ENCODE results near the gene UXS1.

DNA sequence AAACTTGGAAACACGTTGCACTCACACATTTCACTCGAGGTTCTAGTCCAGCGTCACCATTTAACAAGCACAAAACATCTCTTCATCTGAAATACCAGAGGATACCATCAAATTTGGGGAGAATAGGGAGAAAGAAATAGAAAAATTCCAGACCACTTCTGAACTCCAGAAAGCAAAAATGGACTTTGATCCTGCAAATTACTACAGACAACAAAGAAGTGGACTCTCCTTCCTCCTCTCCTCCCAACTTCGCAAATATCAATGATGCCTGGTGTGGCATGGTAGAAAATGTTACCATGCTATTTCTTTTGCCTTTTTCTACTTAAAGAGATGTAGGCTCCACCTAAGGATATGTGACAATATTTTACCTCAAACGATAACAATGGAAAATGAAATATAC lies 13.5 kb downstream of the UXS1 start:
- TF ChIP-seq, protein P1, sequence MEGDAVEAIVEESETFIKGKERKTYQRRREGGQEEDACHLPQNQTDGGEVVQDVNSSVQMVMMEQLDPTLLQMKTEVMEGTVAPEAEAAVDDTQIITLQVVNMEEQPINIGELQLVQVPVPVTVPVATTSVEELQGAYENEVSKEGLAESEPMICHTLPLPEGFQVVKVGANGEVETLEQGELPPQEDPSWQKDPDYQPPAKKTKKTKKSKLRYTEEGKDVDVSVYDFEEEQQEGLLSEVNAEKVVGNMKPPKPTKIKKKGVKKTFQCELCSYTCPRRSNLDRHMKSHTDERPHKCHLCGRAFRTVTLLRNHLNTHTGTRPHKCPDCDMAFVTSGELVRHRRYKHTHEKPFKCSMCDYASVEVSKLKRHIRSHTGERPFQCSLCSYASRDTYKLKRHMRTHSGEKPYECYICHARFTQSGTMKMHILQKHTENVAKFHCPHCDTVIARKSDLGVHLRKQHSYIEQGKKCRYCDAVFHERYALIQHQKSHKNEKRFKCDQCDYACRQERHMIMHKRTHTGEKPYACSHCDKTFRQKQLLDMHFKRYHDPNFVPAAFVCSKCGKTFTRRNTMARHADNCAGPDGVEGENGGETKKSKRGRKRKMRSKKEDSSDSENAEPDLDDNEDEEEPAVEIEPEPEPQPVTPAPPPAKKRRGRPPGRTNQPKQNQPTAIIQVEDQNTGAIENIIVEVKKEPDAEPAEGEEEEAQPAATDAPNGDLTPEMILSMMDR (IDR thresholded peaks at IDR 0.05): no peak
- TF ChIP-seq POLR2A (IDR thresholded peaks at IDR 0.05): no peak

All from heart left ventricle (tissue), 13 donors.